HepG2 (cell line): ENCODE results near the gene FOXK2. TPM values are rescaled to one million over a fixed set of nuclear protein-coding genes. Genes with fewer than 3 reads are reported as not detected.

Experiments
- ELK4 ChIP-seq: sonication (generic); formaldehyde crosslinking; IDR thresholded peaks from 2 replicates; pipeline ENCODE4 v1.9.0; 2021; ENCODE audit warnings: missing genetic modification reagents, borderline replicate concordance
- FLYWCH1 ChIP-seq: sonication (generic); formaldehyde crosslinking; IDR thresholded peaks from 2 replicates; pipeline ENCODE4 v1.8.1; 2023; ENCODE audit warnings: mild to moderate bottlenecking, missing genetic modification reagents
- GABPB1 ChIP-seq: IDR thresholded peaks from 2 replicates; pipeline ENCODE4 v1.6.1; 2016; ENCODE audit warnings: mild to moderate bottlenecking, missing genetic modification reagents, moderate library complexity, missing compliant biosample characterization
- HMGA1 ChIP-seq: sonication (generic); formaldehyde crosslinking; conservative IDR thresholded peaks from 2 replicates; pipeline ENCODE4 v1.4.0; 2020; ENCODE audit warnings: missing genetic modification reagents
- KAT8 ChIP-seq: IDR thresholded peaks from 2 replicates; pipeline ENCODE4 v1.6.1; 2016; ENCODE audit warnings: missing genetic modification reagents, missing compliant biosample characterization
- KDM2A ChIP-seq: sonication (generic); formaldehyde crosslinking; IDR thresholded peaks from 2 replicates; pipeline ENCODE4 v1.4.0; 2020; ENCODE audit warnings: low read depth, missing genetic modification reagents, borderline replicate concordance
- MAX ChIP-seq: IDR thresholded peaks from 2 replicates; pipeline ENCODE4 v1.6.1; 2012; ENCODE audit warnings: inconsistent platforms
- NR1H2 ChIP-seq: sonication (generic); formaldehyde crosslinking; IDR thresholded peaks from 2 replicates; pipeline ENCODE4 v1.8.1; 2022; ENCODE audit warnings: low read depth, missing genetic modification reagents, borderline replicate concordance
- PATZ1 ChIP-seq: sonication (generic); formaldehyde crosslinking; IDR thresholded peaks from 2 replicates; pipeline ENCODE4 v1.4.0; 2020; ENCODE audit warnings: missing genetic modification reagents
- POLR2A ChIP-seq, 2 experiments: IDR thresholded peaks; 2 replicates each; pipeline ENCODE4 v1.6.1; 2011; ENCODE audit warnings: low read depth in 2 of 2, low read length in 2 of 2, mild to moderate bottlenecking in 1 of 2, moderate library complexity in 1 of 2; ENCODE audit not compliant: insufficient read depth in 1 of 2
- PRDM4 ChIP-seq: sonication (generic); formaldehyde crosslinking; IDR thresholded peaks from 2 replicates; pipeline ENCODE4 v1.9.0; 2021; ENCODE audit warnings: missing genetic modification reagents, borderline replicate concordance
- TRIM24 ChIP-seq: sonication (generic); formaldehyde crosslinking; IDR thresholded peaks from 2 replicates; pipeline ENCODE4 v1.8.0; 2022; ENCODE audit warnings: mild to moderate bottlenecking, missing genetic modification reagents
- ZNF230 ChIP-seq: sonication (generic); formaldehyde crosslinking; IDR thresholded peaks from 2 replicates; pipeline ENCODE4 v1.4.0; 2020; ENCODE audit warnings: mild to moderate bottlenecking, missing genetic modification reagents
- ZNF350 ChIP-seq: sonication (generic); formaldehyde crosslinking; IDR thresholded peaks from 2 replicates; pipeline ENCODE4 v1.4.0; 2020; ENCODE audit warnings: mild to moderate bottlenecking, low read depth, missing genetic modification reagents, borderline replicate concordance
- ZNF746 ChIP-seq: sonication (generic); formaldehyde crosslinking; IDR thresholded peaks from 2 replicates; pipeline ENCODE4 v1.8.0; 2022; ENCODE audit warnings: mild to moderate bottlenecking, missing genetic modification reagents
- polyA plus RNA-seq, 8 experiments: library from polyadenylated mRNA; depleted of rRNA in 3 of 8; stranded (reverse) in 7 of 8; unstranded in 1 of 8; fragments of >200 nt; fragmentation: Illumina TruSeq in 4 of 8; extraction: Trizol in 4 of 8; gene quantifications; 2 replicates each; pipeline versions ENCODE4 v1.2.1 to v1.2.3, GENCODE V29; 2011 to 2016; ENCODE audit warnings: low read depth in 4 of 8, missing spikeins in 1 of 8, mixed read lengths in 1 of 8; ENCODE audit not compliant: insufficient read depth in 1 of 8
- total RNA-seq, 5 experiments: library from RNA; depleted of rRNA; stranded (reverse); fragments of >200 nt; fragmentation: Illumina TruSeq; extraction: Trizol; gene quantifications; 2 replicates each; pipeline ENCODE4 v1.2.3, GENCODE V29; 2016; ENCODE audit warnings: low read depth in 1 of 5
- TF ChIP-seq, protein P1 (sequence below): sonication (generic); formaldehyde crosslinking; IDR thresholded peaks from 2 replicates; pipeline ENCODE4 v1.5.0; 2020; ENCODE audit warnings: mild to moderate bottlenecking, missing genetic modification reagents, borderline replicate concordance

FOXK2 gene
- total and polyA plus RNA-seq, 2 of the 13 experiments (the other 11 are each of a cell fraction or from before 2014, with no cell fraction given), result 67.1 to 67.2 TPM

DNA sequence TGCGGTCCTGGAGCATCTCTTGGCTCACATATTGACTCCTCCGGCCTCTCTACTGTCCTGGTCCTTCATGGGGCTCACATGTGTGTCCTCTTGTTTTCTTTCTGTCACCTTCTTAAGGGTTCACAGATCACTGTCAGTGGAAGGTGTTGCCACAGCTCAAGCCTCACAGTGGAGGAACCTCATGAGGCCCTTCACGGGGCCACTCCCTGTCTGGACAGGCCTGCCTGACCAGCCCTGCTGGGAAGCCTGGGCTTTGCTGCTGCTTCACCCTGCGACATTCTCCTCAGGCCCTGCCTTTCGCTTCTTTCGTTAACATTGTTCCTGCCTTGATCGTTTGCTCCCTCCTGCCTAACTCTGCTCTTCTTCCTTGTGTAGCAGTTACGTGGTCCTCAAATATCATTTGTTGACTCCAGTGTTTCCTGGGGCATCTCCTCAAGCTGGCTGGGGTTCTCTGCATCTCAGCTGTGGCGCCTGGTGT lies 72.8 kb downstream of the FOXK2 start (continued):
- TF ChIP-seq PRDM4 (no peak), POLR2A (IDR thresholded peaks at IDR 0.05; ENCODE audit: insufficient read depth in 1 of 2, low read depth in 2 of 2, low read length in 2 of 2) (0 out of 4 replicates have a peak, but pooled peaks of 1 of the 2 experiments have one; percentile 13), MAX (0 out of 2 replicates have a peak, but pooled peaks have one; percentile 9), GABPB1 (CRISPR knock-in tag) (0 out of 2 replicates have a peak, but pooled peaks have one; percentile 7), FLYWCH1 (CRISPR knock-in tag) (no peak), KDM2A (CRISPR knock-in tag) (peak; percentile 43; the same call in 1 of the 2 replicates), NR1H2 (CRISPR knock-in tag) (no peak), ZNF350 (CRISPR knock-in tag) (peak; percentile 6; the same call in 1 of the 2 replicates), HMGA1 (no peak), TRIM24 (CRISPR knock-in tag) (no peak), ZNF230 (0 out of 2 replicates have a peak, but pooled peaks have one; percentile 39), KAT8 (no peak), ZNF746 (no peak), PATZ1 (CRISPR knock-in tag) (no peak), ELK4 (CRISPR knock-in tag) (no peak)
- TF ChIP-seq, protein P1, sequence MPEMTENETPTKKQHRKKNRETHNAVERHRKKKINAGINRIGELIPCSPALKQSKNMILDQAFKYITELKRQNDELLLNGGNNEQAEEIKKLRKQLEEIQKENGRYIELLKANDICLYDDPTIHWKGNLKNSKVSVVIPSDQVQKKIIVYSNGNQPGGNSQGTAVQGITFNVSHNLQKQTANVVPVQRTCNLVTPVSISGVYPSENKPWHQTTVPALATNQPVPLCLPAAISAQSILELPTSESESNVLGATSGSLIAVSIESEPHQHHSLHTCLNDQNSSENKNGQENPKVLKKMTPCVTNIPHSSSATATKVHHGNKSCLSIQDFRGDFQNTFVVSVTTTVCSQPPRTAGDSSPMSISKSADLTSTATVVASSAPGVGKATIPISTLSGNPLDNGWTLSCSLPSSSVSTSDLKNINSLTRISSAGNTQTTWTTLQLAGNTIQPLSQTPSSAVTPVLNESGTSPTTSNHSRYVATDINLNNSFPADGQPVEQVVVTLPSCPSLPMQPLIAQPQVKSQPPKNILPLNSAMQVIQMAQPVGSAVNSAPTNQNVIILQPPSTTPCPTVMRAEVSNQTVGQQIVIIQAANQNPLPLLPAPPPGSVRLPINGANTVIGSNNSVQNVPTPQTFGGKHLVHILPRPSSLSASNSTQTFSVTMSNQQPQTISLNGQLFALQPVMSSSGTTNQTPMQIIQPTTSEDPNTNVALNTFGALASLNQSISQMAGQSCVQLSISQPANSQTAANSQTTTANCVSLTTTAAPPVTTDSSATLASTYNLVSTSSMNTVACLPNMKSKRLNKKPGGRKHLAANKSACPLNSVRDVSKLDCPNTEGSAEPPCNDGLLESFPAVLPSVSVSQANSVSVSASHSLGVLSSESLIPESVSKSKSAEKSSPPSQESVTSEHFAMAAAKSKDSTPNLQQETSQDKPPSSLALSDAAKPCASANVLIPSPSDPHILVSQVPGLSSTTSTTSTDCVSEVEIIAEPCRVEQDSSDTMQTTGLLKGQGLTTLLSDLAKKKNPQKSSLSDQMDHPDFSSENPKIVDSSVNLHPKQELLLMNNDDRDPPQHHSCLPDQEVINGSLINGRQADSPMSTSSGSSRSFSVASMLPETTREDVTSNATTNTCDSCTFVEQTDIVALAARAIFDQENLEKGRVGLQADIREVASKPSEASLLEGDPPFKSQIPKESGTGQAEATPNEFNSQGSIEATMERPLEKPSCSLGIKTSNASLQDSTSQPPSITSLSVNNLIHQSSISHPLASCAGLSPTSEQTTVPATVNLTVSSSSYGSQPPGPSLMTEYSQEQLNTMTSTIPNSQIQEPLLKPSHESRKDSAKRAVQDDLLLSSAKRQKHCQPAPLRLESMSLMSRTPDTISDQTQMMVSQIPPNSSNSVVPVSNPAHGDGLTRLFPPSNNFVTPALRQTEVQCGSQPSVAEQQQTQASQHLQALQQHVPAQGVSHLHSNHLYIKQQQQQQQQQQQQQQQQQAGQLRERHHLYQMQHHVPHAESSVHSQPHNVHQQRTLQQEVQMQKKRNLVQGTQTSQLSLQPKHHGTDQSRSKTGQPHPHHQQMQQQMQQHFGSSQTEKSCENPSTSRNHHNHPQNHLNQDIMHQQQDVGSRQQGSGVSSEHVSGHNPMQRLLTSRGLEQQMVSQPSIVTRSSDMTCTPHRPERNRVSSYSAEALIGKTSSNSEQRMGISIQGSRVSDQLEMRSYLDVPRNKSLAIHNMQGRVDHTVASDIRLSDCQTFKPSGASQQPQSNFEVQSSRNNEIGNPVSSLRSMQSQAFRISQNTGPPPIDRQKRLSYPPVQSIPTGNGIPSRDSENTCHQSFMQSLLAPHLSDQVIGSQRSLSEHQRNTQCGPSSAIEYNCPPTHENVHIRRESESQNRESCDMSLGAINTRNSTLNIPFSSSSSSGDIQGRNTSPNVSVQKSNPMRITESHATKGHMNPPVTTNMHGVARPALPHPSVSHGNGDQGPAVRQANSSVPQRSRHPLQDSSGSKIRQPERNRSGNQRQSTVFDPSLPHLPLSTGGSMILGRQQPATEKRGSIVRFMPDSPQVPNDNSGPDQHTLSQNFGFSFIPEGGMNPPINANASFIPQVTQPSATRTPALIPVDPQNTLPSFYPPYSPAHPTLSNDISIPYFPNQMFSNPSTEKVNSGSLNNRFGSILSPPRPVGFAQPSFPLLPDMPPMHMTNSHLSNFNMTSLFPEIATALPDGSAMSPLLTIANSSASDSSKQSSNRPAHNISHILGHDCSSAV (CRISPR knock-in tag), result no peak
